ENCODE data around the gene MTHFR.

Gene MTHFR

GRCh38 chr1:11736746-11737639, 68.8 kb downstream of the MTHFR start:
- no peak for TF ChIP-seq GATA3 (IDR thresholded peaks at IDR 0.05; ENCODE audit: low read depth, low read length)
- TF ChIP-seq GATA2 (IDR thresholded peaks at IDR 0.05; ENCODE audit: low read depth, low read length): no peak

GRCh38 chr1:11735854-11736745, 69.7 kb downstream of the MTHFR start, which contains the start of gene AGTRAP:
TSS of gene AGTRAP (plus strand) at chr1:11736136. CDS start at chr1:11736209, 73 bp downstream.
- no peak for TF ChIP-seq GATA2 (IDR thresholded peaks at IDR 0.05; ENCODE audit: low read depth, low read length)
- no peak for TF ChIP-seq GATA3 (IDR thresholded peaks at IDR 0.05; ENCODE audit: low read depth, low read length)
